ENCODE measurements around the gene MXRA8. TPM values are rescaled to one million over a fixed set of nuclear protein-coding genes. Genes with fewer than 3 reads are reported as not detected.

The MXRA8 gene
- total RNA-seq, 1 experiment from 2014 or later, result 25.3 TPM

DNA sequence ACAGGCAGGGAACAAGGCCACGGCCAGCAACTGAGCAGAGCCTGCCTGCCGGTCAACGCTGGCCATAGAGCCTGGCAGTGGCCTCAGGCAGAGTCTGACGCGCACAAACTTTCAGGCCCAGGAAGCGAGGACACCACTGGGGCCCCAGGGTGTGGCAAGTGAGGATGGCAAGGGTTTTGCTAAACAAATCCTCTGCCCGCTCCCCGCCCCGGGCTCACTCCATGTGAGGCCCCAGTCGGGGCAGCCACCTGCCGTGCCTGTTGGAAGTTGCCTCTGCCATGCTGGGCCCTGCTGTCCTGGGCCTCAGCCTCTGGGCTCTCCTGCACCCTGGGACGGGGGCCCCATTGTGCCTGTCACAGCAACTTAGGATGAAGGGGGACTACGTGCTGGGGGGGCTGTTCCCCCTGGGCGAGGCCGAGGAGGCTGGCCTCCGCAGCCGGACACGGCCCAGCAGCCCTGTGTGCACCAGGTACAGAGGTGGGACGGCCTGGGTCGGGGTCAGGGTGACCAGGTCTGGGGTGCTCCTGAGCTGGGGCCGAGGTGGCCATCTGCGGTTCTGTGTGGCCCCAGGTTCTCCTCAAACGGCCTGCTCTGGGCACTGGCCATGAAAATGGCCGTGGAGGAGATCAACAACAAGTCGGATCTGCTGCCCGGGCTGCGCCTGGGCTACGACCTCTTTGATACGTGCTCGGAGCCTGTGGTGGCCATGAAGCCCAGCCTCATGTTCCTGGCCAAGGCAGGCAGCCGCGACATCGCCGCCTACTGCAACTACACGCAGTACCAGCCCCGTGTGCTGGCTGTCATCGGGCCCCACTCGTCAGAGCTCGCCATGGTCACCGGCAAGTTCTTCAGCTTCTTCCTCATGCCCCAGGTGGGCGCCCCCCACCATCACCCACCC, 27.0 kb downstream of the MXRA8 start, which contains the start of gene TAS1R3:
Gene TAS1R3 (plus strand): TSS at position 213 of the 898 bp plus-strand sequence. CDS start 66 bp downstream, at position 279.
- H3K9me3 ChIP-seq (ENCODE audit: low read length), result no peaks in the 10 kb centered on the region
- H3K9ac ChIP-seq (ENCODE audit: low read length), result 0 out of 2 replicates have a peak within 1 kb of the TSS, but pooled peaks have one; percentile 11
- no peak within 1 kb of the TSS for H3K4me3 ChIP-seq (ENCODE audit: low read length)
- intact Hi-C loops (cut with micrococcal nuclease), result loop anchor here (2.0 kb wide), 1 partner anchor 13 kb away; no protein-coding TSS in a partner anchor
- peaks cover 12% of the 10 kb centered on the region; the same call in 1 of the 2 replicates for H3K36me3 ChIP-seq (ENCODE audit: low read depth, low read length)
- H4K20me1 ChIP-seq (ENCODE audit: low read length), result no peaks in the 10 kb centered on the region
- CTCF ChIA-PET, result no interaction called here
- peaks cover 39% of the 10 kb centered on the region for H3K4me1 ChIP-seq (ENCODE audit: insufficient read depth, low read length)
- H3F3A ChIP-seq (ENCODE audit: low read length, unreplicated experiment), result no peaks in the 10 kb centered on the region
- DNase-seq (peak; percentile 86), ATAC-seq (peak; percentile 39)
- POLR2A ChIA-PET (ENCODE audit: unreplicated experiment), result no interaction called here
- no peaks in the 10 kb centered on the region for H3K27me3 ChIP-seq (ENCODE audit: low read length)
- no peaks in the 10 kb centered on the region for H3K9me2 ChIP-seq (replicated peaks; ENCODE audit: low read length)
- peak within 1 kb of the TSS; percentile 68 for H3K27ac ChIP-seq (ENCODE audit: low read length)
- H2AFZ ChIP-seq (ENCODE audit: low read length), result no peak within 1 kb of the TSS
- TF ChIP-seq CTCF (conservative IDR thresholded peaks at IDR 0.05; ENCODE audit: low read depth, low read length) (no peak), EZH2phosphoT487 (IDR thresholded peaks at IDR 0.05; ENCODE audit: borderline replicate concordance, low read length) (no peak), EZH2 (IDR thresholded peaks at IDR 0.05; ENCODE audit: low read length, unreplicated experiment) (no peak)
- H3K4me2 ChIP-seq (ENCODE audit: low read length), result peak within 1 kb of the TSS; percentile 54
- H3K79me2 ChIP-seq (ENCODE audit: low read length), result peaks cover 10% of the 10 kb centered on the region
- BruUV-seq (replicated peaks), result no TSS peak

GRCh38 chr1:1330366-1331067, 27.8 kb downstream of the MXRA8 start:
- intact Hi-C loops (cut with micrococcal nuclease), result loop anchor here (2.0 kb wide), 1 partner anchor 14 kb away; no protein-coding TSS in a partner anchor
- Histone ChIP-seq H3K36me3 (ENCODE audit: low read depth, low read length) (peaks cover 4% of the 10 kb centered on the region; the same call in 1 of the 2 replicates), H3K4me2 (ENCODE audit: low read length) (peak overlapping the region; percentile 54), H3K9me2 (replicated peaks; ENCODE audit: low read length) (no peaks in the 10 kb centered on the region), H3K9ac (ENCODE audit: low read length) (0 out of 2 replicates have a peak overlapping the region, but pooled peaks have one; percentile 11), H4K20me1 (ENCODE audit: low read length) (no peaks in the 10 kb centered on the region), H2AFZ (ENCODE audit: low read length) (no peak overlapping the region), H3K27me3 (ENCODE audit: low read length) (no peaks in the 10 kb centered on the region), H3F3A (ENCODE audit: low read length, unreplicated experiment) (no peaks in the 10 kb centered on the region), H3K79me2 (ENCODE audit: low read length) (peaks cover 18% of the 10 kb centered on the region), H3K4me1 (ENCODE audit: insufficient read depth, low read length) (peaks cover 47% of the 10 kb centered on the region), H3K4me3 (ENCODE audit: low read length) (no peak overlapping the region), H3K9me3 (ENCODE audit: low read length) (no peaks in the 10 kb centered on the region), H3K27ac (ENCODE audit: low read length) (peak overlapping the region; percentile 68)
- ChIA-PET POLR2A (ENCODE audit: unreplicated experiment) (no interaction called here), CTCF (no interaction called here)
- ATAC-seq (peak; percentile 5), DNase-seq (no peak)
- TF ChIP-seq EZH2phosphoT487 (IDR thresholded peaks at IDR 0.05; ENCODE audit: borderline replicate concordance, low read length) (no peak), CTCF (conservative IDR thresholded peaks at IDR 0.05; ENCODE audit: low read depth, low read length) (no peak), EZH2 (IDR thresholded peaks at IDR 0.05; ENCODE audit: low read length, unreplicated experiment) (no peak)
- BruUV-seq (replicated peaks), result no TSS peak

All from PC-3 (cell line).